Ramos (cell line): Measurements from ENCODE around the gene CCDC12.
"Not testable (repeated sequence)": the region's sequence is repeated elsewhere in the genome, so short reads cannot be mapped to it uniquely, and the experiment has no call there.

Experiments used
- in situ Hi-C: fragments of 300-500 bp; cut with MboI; formaldehyde crosslinking; loops from one replicate; pipeline ENCODE4 v1.14.3; 2022; ENCODE audit warnings: low sequenced_read_pairs; ENCODE audit not compliant: unreplicated experiment

Gene CCDC12

DNA sequence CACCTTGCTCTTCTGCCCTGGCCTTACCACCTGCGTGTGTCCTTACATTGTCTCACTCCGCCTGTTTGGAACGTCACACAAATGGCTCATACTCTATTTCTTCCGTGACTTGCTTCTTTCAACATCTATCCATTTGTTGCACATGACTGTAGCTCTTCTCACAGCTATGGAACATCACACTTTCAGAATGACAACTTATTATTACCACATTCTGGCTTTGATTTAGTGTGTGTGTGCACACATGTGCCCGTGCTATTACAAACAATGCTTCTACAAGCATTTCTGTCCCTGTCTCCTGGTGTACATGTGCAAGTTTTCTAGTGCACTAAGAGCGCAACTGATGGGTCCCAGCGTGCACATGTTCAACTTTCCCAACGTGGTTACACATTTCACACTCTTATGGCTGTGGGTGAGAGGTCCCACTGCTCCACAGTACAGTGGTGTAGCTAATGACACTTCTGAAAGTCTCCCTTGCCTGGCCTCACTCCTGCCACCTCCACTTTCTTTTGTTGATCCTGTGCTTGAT, 61.2 kb downstream of the CCDC12 start:
- in situ Hi-C loops, result loop anchor here (5.0 kb wide), 1 partner anchor 72 kb away; no protein-coding TSS in a partner anchor

DNA sequence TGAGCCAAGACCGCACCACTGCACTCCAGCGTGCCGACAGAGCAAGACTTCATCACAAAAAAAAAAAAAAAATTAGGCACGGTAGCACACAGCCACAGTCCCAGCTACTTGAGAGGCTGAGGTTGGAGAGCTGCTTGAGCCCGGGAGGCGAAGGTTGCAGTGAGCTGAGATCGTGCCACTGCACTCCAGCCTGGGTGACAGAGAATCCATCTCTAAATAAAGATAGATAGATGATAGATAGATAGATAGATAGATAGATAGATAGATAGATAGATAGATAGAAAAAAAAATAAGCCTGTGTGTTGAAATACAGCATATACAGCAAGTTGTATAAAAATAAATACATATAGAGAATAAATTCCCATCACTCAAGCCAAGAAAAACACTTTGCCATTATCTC, 61.7 kb downstream of the CCDC12 start:
- in situ Hi-C loops, result loop anchor here (5.0 kb wide), 1 partner anchor 72 kb away; no protein-coding TSS in a partner anchor

DNA sequence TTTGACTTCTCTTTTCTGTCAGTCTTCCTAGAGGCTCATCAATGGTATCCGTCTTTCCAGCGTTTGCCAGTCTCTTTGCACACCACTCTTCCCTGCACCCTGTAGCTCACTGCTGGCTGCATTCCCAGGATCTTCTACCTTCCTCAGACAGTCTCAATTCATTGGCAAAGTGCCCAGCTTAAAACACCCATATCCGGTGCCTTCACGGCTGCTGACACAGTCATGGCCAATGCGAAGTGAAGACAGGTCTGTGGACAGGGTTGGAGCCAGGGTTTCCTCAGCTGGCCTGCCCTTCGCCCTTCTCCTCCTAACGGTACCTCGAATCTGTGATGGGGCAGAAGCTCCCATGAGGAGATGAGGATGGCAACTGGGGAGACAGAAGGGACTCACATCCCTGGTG, 62.9 kb downstream of the CCDC12 start:
- in situ Hi-C loops, result no loop called here

DNA sequence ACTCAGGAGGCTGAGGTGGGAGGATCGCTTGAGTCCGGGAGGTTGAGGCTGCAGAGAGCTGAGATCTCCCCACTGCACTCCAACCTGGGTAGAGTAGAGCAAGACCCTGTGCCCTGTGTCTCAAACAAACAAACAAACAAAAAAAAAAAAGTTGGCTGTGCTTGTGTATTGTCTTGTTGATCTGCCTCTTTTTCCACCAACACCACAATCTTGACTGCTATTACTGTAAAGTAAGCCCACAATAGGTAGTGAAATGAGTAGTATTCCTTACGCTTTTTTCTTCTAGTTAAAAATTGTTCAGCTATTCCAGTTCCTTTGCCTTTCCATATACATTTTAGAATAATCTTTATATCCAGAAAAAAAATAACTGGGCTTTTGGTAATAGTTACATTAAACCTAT, 63.6 kb downstream of the CCDC12 start:
- in situ Hi-C loops, result no loop called here

DNA sequence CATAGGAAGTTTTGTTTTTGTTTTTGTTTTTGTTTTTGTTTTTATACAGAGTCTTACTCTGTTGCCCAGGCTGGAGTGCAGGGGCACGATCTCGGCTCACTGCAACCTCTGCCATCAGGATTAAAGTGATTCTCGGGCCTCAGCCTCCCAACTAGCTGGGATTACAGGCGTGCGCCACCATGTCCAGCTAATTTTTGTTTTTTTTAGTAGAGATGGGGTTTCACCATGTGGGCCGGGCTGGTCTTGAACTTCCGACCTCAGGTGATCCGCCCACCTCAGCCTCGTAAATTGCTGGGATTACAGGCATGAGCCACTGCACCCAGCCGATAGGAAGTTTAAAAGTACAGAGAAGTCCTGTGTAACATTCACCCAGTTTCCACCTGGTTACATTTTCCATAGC, 65.6 kb downstream of the CCDC12 start:
- in situ Hi-C loops, result not testable (repeated sequence)

DNA sequence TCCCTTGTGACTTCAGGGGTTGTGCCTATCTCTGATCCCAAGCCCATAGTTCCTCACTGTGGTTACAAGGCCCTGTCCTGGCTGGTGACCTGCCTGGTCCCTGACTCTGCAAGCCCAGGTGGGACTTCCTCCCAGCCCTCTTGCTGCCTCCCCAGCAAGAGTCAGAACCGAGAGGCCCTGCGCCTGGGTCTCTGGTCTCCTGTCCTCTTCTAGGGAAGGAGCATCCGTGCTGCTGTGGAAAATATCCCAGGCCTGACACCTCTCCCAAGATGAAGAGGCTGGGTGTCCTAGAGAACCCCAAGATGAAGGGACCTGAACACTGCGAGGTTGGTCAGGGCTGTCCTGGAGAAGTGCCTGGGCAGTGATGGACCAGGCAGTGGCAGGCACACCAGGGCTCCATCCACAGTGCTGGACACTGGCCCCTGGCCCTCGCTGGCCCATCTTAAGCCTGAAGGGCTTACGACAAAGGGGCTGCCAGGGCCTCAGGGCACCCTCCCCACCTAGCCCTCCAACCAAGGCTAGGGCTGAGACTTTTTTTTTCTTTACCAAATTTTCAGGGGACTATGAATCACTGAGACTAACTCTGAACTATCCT, 66.3 kb downstream of the CCDC12 start:
- in situ Hi-C loops, result no loop called here

DNA sequence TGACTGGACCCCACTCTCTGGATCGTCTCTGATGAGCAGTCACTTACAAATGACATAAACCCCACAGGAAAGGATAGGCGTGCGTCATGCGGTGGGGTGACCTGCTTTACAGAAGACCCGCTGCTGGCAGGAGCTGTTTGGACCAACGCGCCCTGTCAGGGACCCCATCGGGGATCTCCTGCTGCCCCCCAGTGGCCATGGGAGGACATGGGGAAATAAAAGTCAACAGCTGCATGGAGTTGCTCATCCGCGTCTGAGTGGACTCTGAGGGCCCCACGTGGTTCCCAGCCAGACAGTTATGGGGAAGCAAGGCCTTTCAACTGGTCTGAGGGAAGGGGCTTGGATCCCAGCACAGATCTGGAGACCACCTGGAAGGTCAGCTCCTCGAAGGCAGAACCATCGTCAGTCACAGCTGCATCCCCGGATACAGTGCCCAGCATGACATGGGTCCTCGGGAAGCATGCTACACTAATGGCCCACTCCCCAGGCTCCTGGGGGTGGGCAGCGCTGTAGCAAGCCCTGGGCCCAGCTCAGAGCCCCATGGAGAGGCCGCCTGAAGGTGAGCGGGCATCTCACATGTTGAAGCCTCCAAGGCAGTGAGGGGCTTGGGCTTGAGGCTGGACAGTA, 66.9 kb downstream of the CCDC12 start:
- in situ Hi-C loops, result no loop called here

DNA sequence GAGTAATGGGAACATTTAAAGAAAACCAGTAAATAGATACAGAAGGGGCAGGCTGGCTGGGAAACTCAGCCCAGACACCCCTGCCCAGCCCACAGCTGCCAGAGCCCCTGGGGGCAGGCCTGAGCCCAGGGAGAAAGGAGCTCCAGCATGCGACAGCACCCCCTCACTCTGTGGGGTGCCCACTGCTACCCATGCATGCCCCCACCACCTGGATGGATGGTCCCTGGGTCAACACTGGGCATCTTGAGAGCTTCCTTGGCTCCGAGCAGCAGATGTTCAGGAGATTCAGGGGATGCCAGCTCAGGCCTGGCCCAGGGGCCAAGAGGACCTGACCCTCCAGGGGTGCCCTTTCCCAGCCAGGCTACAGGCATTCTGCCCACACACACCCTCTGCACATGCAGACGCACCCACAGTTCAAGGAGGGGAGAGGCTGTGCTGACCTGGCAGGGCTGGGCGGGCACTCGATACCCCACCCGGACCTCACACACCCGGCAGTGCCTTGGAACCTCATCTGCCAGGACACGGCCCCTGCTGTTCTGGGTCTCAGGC, 67.5 kb downstream of the CCDC12 start:
- in situ Hi-C loops, result no loop called here

DNA sequence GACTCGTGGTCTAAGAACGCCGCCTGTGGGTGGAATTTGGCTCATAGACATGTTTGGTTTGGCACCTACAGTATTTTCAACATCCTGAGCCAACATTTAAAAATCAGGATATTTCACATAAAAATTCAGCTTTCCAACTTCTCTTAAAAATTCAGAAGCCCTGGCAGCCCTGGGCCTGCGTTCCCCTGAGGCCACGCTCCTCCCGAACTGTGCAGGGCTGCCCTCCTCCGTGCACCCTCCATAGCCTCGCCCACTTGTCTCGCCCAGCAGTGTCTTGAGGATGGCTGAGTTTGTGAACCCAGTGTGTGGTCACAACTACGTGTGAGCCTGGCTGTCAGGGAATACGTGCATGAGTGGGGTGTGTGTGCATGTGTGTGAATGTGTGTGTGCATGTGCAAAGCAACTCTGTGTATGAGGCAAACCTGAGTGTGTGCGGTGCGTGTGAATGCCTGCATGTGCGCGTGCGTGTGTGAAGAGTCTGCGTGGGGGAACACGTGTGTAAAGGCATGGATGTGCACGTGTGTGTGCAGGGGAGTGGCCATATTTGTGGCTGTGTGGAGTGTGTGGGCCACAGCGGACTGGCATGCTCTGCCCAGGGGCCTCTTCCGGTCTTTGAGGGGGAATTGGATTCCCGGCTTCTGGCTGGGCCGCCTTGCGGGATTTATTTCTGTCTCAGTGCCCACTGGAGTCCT, 68.1 kb downstream of the CCDC12 start:
- in situ Hi-C loops, result no loop called here

DNA sequence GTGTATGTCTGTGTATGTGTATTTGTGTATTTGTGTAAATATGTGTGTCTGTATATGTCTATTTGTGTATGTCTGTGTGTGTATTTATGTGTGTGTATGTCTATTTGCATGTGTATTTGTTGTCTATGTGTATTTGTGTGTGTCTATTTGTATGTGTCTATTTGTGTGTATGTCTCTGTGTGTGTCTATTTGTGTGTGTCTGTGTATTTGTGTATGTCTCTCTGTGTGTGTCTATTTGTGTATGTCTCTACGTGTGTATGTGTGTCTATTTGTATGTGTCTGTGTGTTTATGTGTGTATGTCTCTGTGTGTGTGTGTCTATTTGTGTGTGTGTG, 68.6 kb downstream of the CCDC12 start:
- in situ Hi-C loops, result no loop called here

DNA sequence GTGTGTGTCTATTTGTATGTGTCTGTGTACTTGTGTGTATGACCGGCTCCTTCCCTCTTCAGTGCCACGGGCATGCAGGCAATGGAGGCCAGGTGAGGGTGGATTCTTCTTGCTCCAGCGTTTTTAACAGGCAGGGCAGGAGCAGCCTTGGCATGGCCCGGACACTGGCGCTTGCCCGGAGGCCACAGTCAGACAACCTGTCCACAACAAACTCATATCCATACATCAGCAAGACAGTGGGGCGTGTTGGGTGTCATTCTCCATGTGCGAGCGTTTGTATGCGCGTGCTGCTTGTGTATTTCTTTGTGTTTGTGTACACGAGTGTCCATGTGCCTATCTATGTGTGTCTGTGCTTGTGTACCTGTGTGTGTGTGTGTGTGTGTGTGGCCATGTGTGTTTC, 69.3 kb downstream of the CCDC12 start:
- in situ Hi-C loops, result no loop called here

DNA sequence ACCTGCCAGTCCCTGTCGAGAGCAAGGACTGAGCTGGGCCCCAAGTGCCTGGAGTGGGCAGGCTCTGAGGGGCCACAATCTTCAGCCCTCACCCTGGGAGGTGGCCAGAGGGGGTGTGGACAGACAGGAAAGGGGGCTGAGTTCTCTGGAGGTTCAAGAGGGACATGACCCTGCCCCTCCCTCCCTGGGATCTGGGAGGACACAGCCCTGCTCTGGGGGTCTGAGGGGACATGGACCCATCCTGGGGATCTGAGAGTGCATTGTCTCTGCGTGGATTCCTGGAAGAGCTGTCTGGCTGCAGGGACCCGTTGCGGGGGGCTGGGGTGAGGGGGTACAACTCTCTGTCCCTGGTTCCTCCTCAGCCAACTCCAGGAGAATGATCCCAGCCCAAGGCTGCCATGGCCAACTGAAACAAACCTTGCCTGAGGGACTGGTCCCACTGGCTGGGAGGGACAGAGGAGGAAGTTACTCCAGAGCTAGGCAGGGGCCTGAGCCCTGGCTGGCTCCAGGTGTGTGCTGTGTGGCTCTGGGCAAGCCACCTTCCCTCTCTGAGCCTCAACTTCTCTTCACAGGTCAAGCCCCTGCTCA, 70.0 kb downstream of the CCDC12 start:
- in situ Hi-C loops, result no loop called here

DNA sequence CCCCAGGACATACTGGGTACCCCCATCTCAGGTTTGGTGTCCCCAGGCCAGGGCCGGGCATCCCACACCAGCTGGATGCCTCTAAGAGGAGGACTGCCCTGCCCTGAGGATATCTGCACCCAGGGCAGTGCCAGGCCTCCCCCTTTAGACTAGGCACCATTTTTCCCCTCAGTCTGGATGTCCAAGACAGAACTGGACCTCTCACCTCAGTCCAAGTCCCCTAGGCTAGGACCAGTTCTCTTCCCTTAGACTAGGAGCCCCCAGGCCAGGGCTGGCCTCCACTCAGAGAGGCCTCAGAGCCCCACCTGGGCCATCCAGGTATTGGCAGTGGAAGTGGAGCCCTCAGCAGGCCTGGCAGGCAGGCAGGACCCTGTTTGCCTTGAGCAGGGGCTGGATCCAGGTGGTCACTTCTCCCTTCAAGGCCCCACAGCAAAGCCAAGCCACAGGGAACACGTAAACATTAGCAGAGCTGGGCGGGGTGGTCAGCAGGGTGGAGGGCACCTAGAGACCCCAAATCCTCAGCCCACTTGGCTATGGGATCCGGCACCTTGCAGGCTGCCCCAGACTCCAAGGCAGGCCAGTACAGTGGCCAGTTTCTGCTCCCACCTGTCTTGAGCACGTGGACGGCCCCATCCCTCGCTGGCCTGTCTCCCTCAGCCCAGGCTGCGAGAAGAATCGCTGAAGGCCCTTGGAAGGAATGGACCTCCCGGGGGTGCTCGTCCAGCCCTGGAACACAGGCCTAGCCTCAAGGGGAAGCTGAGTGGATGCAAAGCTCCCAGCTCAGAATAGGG, 70.7 kb downstream of the CCDC12 start:
- in situ Hi-C loops, result no loop called here

DNA sequence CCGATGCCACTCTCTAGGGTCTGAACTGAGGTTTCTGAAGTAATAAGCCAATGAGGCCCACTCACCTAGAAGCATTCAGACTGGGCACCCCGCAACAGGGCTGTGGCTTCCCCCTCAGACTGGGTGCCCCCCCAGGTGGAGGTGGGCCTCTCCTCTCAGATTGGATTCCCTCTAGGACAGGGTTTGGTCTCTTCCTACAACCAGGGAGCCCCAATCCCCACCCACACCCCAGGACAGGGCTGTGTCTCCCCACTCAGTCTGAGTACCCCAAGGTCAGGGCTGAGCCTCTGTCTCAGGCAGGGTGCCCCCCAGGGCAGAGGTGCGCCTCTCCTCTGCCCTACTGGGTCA, 71.4 kb downstream of the CCDC12 start:
- in situ Hi-C loops, result no loop called here

DNA sequence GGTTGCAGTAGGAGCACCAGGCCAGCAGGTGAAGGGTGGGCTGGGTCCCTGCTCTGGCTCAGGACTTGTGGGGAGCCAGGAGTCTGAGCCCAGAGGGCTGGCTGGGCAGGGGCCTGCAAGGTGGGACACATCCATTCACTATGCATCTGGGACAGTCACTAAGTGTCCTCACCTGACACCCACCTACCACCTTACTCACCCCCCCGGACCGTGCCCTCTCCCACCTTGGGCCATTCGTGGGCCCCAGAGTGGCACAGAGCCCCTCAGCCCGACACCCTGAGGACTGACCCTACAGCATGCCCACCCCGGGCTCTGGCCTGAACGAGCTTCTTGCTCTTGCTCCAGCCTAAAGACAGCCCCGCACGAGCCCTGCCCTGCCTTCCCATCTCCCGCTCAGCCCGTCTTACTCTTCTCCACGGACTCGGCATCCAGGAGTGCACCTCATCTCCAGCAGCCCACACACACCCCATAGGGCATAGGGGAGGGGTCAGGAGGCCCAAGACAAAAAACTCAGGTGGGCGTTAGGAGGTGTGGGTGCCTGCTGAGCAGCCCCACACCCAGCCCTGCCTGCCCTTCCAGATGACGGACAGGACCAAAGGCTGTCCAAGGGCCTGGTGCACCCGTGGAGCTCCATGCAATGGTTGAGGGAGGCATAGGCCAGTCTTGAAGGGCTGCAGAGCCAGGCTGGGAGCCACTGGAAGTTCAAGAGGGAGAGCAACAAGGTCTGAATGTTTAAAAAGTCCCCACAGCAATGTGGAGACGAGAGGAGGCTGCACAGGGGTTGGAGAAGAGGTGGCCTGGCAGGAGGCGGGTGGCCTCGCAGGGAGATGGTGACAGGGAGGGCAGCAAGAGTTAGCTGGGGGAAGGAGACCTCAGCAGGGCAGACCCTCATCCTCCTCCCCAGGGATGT, 72.0 kb downstream of the CCDC12 start:
- in situ Hi-C loops, result no loop called here

DNA sequence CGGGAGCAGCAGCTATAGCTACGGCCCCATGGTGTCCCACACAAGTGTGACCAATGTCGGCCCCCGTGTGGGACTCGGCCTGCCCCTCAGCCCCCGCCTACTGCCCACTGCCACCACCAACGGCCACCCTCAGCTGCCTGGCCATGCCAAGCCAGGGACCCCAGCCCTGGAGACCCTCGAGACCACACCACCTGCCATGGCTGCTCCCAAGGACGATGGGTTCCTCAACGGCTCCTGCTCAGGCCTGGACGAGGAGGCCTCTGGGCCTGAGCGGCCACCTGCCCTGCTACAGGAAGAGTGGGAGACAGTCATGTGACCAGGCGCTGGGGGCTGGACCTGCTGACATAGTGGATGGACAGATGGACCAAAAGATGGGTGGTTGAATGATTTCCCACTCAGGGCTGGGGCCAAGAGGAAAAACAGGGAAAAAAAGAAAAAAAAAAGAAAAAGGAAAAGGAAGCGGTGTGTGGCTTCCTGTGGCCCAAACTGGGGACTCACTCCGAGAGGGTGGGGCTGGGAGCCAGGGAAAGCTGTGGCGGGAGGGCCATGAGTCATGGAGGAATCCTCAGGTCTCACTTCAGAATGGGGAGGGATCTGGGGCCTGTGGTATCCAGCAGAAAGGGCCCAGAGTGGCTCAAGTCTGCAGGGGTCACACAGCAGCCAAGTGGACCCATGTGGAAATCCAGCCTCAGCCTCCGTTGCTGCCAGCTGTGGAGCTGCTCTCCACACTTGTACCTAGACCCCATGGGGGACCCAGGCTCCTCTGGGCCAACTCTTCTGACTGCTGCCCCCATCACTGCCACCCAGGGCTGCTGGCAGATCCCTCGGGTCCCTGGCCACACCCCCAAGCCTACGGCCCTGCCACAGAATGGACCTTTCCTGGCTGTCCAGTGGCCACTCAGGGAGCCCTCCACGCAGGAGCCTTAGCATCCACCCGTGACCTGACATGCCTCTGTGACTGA, 72.9 kb downstream of the CCDC12 start:
- in situ Hi-C loops, result no loop called here

DNA sequence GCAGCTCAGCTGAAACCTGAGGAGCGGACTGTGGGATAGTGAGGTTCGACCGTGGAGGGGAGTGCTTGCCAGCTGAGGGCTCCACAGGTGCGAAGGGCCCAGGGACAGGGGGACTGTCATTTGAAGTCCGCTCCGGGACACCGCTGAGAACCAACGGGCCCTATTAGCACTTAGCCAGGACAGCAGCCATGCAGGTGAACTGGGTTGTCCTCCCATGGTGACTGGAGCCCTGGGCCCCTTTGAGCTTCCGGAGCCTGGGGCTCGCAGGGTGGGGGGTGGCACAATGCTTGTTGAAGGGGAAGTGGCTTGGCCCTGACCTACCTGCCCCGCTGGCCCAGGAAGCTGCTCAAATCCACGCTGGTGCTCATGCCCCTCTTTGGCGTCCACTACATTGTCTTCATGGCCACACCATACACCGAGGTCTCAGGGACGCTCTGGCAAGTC, 74.3 kb downstream of the CCDC12 start:
- in situ Hi-C loops, result no loop called here

DNA sequence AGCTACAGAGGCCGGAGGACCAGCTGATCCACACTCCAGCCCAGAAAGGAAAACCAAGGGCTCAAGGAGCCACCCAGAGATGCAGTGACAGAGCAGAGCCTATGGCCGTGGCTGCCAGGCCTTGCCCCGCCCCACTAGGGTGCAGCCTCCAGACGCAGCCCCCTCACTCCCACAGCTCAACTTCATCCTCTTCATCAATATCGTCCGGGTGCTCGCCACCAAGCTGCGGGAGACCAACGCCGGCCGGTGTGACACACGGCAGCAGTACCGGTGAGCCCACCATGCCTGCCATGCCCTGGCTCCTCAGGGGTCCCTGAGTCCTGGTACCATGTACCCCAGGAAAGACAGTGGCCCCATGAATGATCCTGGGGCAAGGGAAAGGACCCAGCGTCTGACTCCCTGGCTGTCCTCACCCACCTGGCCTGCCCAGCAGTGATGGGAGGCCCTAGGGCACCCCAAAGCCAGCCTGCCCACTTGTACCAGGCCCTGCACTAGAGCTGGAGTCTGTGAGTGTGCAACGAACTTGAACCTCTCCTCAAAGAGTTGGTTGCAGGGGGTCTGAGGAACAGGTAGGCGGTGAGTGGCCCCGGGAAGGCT, 74.9 kb downstream of the CCDC12 start:
- in situ Hi-C loops, result no loop called here
